OCI-LY7 (cell line): ENCODE measurements around the gene MAU2. TPM values are rescaled to one million over a fixed set of nuclear protein-coding genes. Genes with fewer than 3 reads are reported as not detected.

Experiments
- BruUV-seq: library from RNA; stranded (reverse); fragments of 400-500 nt; replicated peaks from 2 replicates; lab custom pipeline; 2021; lab: Mats Ljungman, UMichigan
- CTCF ChIA-PET: fragments of 300-600 bp; sonication (Branson Sonifier 250); formaldehyde crosslinking; loops from one replicate; lab custom pipeline; 2022; ENCODE audit warnings: antibody characterized with exemption; ENCODE audit not compliant: unreplicated experiment; lab: Charles Lee
- POLR2A ChIA-PET: fragments of 300-600 bp; sonication (Branson Sonifier 250); formaldehyde crosslinking; loops from one replicate; lab custom pipeline; 2022; ENCODE audit warnings: antibody characterized with exemption; lab: Charles Lee
- DNase-seq: peaks from one replicate; pipeline ENCODE4 v3.0.0-alpha.2; 2015; ENCODE audit warnings: low spot score
- H2AFZ ChIP-seq: fragments of 200-600 bp; sonication (generic), shearing (Covaris generic); 2 replicates; pipeline ENCODE4 v1.6.1; 2014; ENCODE audit warnings: mild to moderate bottlenecking, antibody characterized with exemption, low read length, moderate library complexity
- H3K27ac ChIP-seq: fragments of 200-600 bp; sonication (generic); 2 replicates; pipeline ENCODE4 v1.5.1; 2014; ENCODE audit warnings: mixed run types, low read depth, mild to moderate bottlenecking, moderate library complexity, low read length, inconsistent platforms; ENCODE audit not compliant: poor library complexity, severe bottlenecking
- H3K36me3 ChIP-seq: fragments of 200-600 bp; sonication (generic); 2 replicates; pipeline ENCODE4 v1.6.1; 2014; ENCODE audit warnings: mild to moderate bottlenecking, antibody characterized with exemption, low read length, moderate library complexity, mixed read lengths; ENCODE audit not compliant: insufficient read depth
- H3K4me1 ChIP-seq: fragments of 200-600 bp; sonication (generic); 2 replicates; pipeline ENCODE4 v1.5.1; 2014; ENCODE audit warnings: mild to moderate bottlenecking, low read length; ENCODE audit not compliant: insufficient read depth, poor library complexity, severe bottlenecking
- H3K4me2 ChIP-seq: fragments of 200-600 bp; sonication (generic); 2 replicates; pipeline ENCODE4 v1.6.1; 2014; ENCODE audit warnings: mild to moderate bottlenecking, low read length
- H3K4me3 ChIP-seq: fragments of 200-600 bp; sonication (generic); 2 replicates; pipeline ENCODE4 v1.5.1; 2014; ENCODE audit warnings: mild to moderate bottlenecking, low read depth, low read length; ENCODE audit not compliant: poor library complexity, severe bottlenecking
- H3K79me2 ChIP-seq: fragments of 200-600 bp; sonication (generic); 2 replicates; pipeline ENCODE4 v1.6.1; 2016; ENCODE audit warnings: low read depth, mild to moderate bottlenecking, low read length, moderate library complexity, mixed read lengths; ENCODE audit not compliant: insufficient read depth
- H3K9me2 ChIP-seq: fragments of 200-600 bp; sonication (generic); 2 replicates; pipeline ENCODE4 v1.6.1; 2016; ENCODE audit warnings: mild to moderate bottlenecking, low read length, mixed read lengths; ENCODE audit not compliant: insufficient read depth
- H3K9me3 ChIP-seq: fragments of 200-600 bp; sonication (generic); 2 replicates; pipeline ENCODE4 v1.6.1; 2014; ENCODE audit warnings: mild to moderate bottlenecking, mixed run types, low read length, mixed read lengths
- H4K20me1 ChIP-seq: fragments of 200-600 bp; sonication (generic); 2 replicates; pipeline ENCODE4 v1.6.1; 2014; ENCODE audit warnings: mild to moderate bottlenecking, antibody characterized with exemption, low read length, moderate library complexity, mixed read lengths; ENCODE audit not compliant: insufficient read depth
- EZH2phosphoT487 ChIP-seq: fragments of 200-600 bp; sonication (generic); IDR thresholded peaks from 2 replicates; pipeline ENCODE4 v1.6.1; 2018; ENCODE audit warnings: low read depth, borderline replicate concordance, mild to moderate bottlenecking, mixed run types, antibody characterized with exemption, low read length, moderate library complexity, mixed read lengths
- intact Hi-C: fragments of 100-400 bp; cut with micrococcal nuclease; formaldehyde crosslinking; loops from one replicate; pipeline ENCODE4 v1.10.0; 2022; ENCODE audit not compliant: unreplicated experiment
- total RNA-seq, 2 experiments: library from RNA; depleted of rRNA in 1 of 2; stranded (reverse); fragments of >200 nt in 1 of 2; shearing (Covaris generic) in 1 of 2; gene quantifications; 2 replicates each; pipeline ENCODE4 v1.2.3, GENCODE V29; 2014 to 2022
- TF ChIP-seq, protein P1 (sequence below): fragments of 200-600 bp; sonication (generic); conservative IDR thresholded peaks from 2 replicates; pipeline ENCODE4 v1.5.1; 2014; ENCODE audit warnings: mild to moderate bottlenecking, antibody characterized with exemption, low read length, moderate library complexity, mixed read lengths

The MAU2 gene
- total RNA-seq, 2 experiments from 2014 or later = 58.7 to 81.7 TPM

DNA sequence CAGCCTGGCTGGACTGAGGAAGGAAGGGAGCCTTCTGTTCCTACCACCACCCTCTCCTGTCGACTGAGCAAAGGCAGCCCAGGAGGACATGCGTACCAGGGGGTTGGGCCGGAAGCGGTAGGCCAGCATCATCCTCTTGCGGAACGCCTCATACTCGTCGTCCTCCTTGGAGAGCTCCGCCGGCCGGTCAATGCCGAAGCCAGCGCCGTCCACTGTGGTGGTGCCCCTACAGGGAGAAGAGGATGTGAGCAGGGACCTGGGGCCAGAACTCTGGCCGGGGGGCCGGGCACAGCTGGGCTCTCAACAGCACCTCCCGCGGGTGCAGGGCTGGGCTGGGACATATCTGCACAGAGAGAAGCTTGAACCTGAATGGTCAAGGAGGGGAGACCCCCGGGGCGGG lies 43.8 kb upstream of the MAU2 start:
- H3K79me2 ChIP-seq = no peaks in the 10 kb centered on the region
- H2AFZ ChIP-seq = no peak overlapping the region
- ChIA-PET POLR2A (no interaction called here), CTCF (no interaction called here)
- H3K9me3 ChIP-seq = no peaks in the 10 kb centered on the region
- no TSS peak for BruUV-seq
- DNase-seq = no peak
- H3K9me2 ChIP-seq = no peaks in the 10 kb centered on the region
- H3K4me3 ChIP-seq = no peak overlapping the region
- H3K4me1 ChIP-seq = no peaks in the 10 kb centered on the region
- H3K27ac ChIP-seq = no peak overlapping the region
- intact Hi-C loops = no loop called here
- no peaks in the 10 kb centered on the region for H4K20me1 ChIP-seq
- no peak for TF ChIP-seq EZH2phosphoT487
- TF ChIP-seq, protein P1, sequence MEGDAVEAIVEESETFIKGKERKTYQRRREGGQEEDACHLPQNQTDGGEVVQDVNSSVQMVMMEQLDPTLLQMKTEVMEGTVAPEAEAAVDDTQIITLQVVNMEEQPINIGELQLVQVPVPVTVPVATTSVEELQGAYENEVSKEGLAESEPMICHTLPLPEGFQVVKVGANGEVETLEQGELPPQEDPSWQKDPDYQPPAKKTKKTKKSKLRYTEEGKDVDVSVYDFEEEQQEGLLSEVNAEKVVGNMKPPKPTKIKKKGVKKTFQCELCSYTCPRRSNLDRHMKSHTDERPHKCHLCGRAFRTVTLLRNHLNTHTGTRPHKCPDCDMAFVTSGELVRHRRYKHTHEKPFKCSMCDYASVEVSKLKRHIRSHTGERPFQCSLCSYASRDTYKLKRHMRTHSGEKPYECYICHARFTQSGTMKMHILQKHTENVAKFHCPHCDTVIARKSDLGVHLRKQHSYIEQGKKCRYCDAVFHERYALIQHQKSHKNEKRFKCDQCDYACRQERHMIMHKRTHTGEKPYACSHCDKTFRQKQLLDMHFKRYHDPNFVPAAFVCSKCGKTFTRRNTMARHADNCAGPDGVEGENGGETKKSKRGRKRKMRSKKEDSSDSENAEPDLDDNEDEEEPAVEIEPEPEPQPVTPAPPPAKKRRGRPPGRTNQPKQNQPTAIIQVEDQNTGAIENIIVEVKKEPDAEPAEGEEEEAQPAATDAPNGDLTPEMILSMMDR = no peak
- H3K36me3 ChIP-seq = peaks cover 61% of the 10 kb centered on the region
- no peak overlapping the region for H3K4me2 ChIP-seq

DNA sequence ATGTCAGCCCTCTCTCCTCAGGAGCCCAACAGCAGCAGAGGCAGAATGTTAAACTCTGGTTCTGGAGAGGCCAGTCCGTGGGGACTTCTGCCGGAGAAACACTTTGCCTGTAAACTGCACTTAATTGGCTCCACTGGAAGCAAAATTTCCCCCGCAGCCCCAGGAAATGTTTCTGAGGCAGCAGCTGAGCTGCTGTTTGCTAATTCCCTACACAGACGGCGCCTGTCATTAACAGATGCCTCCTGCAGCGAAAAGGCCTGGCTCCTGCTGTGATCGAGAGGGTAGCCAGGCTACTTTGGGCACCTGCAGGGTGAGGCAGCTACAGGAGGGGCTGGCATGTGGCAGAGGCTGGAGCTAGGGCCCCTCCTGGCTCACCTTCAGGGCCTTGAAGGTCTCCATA lies 42.3 kb upstream of the MAU2 start:
- no TSS peak for BruUV-seq
- Histone ChIP-seq H3K79me2 (no peaks in the 10 kb centered on the region), H3K27ac (no peak overlapping the region), H3K9me3 (no peaks in the 10 kb centered on the region), H3K4me2 (no peak overlapping the region), H2AFZ (no peak overlapping the region), H3K4me1 (no peaks in the 10 kb centered on the region), H3K9me2 (no peaks in the 10 kb centered on the region), H3K4me3 (no peak overlapping the region), H3K36me3 (peaks cover 74% of the 10 kb centered on the region), H4K20me1 (no peaks in the 10 kb centered on the region)
- POLR2A ChIA-PET = no interaction called here
- intact Hi-C loops = no loop called here
- TF ChIP-seq, protein P1 = no peak
- TF ChIP-seq EZH2phosphoT487 = no peak
- CTCF ChIA-PET = no interaction called here
- DNase-seq = no peak

DNA sequence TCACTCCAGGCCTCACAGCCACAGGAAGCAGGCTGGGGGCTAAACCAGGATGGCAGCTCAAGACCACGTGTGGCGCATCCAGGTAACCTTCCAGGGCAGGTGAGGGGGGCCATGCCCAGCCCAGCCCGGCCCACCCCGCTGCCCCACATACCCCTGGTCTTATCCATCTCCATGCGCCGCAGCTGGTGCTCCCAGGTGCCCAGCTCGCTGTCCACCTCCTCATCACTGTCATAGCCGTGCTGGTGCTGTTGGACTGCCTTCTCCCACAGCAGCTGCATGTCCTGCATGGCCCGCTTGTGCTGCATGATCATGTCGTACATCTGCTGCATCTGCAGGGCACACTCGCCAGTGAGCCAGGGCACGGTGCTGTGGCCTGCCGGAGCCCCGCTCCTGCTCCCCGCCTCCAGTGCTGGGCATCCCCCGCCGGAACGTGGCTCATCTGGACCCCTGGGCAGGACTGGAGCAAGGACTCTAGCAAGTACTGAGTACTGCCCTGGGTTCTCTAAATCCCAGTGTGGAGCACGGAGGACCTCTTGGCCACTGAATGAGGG lies 41.5 kb upstream of the MAU2 start:
- Histone ChIP-seq H4K20me1 (no peaks in the 10 kb centered on the region), H3K4me3 (no peak overlapping the region), H3K4me2 (no peak overlapping the region), H3K36me3 (peaks cover 80% of the 10 kb centered on the region), H2AFZ (no peak overlapping the region), H3K27ac (no peak overlapping the region), H3K9me3 (no peaks in the 10 kb centered on the region), H3K4me1 (no peaks in the 10 kb centered on the region), H3K79me2 (no peaks in the 10 kb centered on the region), H3K9me2 (no peaks in the 10 kb centered on the region)
- TF ChIP-seq, protein P1 = no peak
- ChIA-PET CTCF (no interaction called here), POLR2A (no interaction called here)
- DNase-seq = no peak
- intact Hi-C loops = no loop called here
- no TSS peak for BruUV-seq
